GM18858 (cell line): Measurements from ENCODE around the gene TST.

Experiments used
- ATAC-seq: cut with Tn5 transposase; IDR thresholded peaks from one replicate; pipeline ENCODE4 v1.9.1; 2021; ENCODE audit not compliant: unreplicated experiment

The TST gene

DNA sequence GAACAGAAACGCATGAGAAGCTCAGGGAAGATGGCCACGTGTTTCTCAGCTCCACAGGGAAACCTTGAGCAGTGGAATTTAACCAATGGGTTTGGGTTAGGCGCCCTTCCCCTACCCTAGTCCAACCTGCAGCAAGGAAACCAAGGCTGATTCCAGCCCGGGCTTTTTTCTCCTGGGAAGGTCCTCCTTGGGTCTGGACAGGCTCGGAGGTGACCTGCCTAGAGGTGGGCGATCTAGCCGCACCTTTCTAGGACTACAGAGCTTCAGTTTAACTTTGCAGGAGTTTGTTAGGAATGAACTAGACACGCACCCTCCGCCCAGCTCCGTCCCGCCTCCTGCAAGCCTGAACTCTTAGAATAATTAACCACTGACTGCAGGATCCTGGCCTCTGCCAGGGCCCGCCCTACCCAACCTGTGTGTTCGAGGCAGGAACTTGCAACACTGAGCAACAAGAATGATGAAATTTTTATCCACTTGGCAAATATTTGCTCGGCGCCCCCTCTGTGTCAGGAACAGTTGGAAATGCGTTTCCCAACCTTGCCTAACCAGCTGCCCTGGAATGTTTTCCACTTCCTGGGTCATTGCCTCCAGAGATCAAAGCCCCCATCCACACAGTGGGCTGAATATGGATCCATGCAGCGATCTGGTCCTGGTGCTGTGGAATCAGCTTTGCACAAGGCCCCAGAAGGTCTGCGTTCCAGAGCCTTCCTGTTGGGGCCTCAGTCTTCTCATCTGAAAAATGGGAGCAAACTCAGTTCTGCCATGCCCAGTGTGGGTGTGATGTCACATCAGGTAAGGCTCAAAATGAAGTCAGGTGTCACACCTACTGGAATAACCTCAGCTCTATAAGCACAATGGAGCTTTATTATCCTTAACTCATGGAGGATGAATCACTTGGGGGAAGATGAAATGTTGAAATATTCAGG, 13.6 kb upstream of the TST start:
- ATAC-seq, result no peak

GRCh38 chr22:37032134-37032534, 12.9 kb upstream of the TST start:
- ATAC-seq, result no peak

DNA sequence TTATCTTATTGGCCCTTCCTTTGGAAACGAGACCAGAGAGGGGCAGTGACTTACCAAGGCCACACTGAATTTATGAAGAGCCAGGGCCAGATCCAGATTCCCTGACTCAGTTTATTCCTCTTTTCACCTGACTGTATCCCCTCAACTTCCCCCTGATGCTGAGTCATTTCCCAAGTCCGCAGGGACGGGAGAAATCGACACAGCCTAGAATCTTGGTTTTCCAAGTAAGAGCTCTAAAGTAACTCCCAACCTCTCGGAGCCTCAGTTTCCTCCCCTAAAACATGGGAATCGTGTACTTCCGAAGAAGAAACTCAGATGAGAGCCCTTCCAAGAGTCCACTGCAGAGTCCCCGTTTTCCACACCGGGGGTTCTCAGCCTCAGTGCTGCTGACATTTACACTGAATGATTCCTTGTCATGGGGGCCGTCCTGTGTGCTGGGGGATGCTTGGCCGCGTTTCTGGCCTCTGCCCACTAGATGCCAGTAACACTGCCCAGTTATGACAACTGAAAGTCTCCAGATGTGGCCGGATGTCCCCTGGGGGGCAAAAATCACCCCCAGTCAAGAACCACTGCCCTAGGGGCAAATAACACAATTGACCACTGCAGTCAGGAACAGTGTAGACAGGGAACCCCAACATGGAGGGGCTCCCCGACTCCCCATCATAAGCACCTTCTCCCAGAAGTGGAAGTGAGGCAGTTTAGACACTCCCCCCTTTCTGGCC, 11.5 kb upstream of the TST start:
- ATAC-seq, result no peak

GRCh38 chr22:37028692-37029674, 9.7 kb upstream of the TST start:
- no peak for ATAC-seq

DNA sequence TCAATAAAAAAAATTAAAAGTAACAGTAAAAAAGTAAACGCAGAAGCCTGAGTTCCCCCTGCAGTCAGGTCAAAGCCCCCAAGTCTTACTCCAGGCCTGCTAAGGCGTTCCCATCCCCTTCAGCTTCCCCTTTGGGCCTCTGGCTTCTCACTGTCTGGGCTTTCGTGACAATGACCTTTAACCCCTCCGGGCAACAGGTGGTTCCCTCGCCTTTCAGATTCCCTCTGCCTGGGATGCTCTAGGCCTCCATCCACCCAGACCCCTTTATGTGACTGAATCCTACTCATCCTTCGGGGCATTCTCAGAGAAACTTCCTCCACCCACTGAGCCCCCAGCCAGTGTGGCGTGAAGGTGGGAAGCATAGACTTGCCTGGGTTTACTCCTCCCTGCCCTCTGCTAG, 8.3 kb upstream of the TST start:
- no peak for ATAC-seq

DNA sequence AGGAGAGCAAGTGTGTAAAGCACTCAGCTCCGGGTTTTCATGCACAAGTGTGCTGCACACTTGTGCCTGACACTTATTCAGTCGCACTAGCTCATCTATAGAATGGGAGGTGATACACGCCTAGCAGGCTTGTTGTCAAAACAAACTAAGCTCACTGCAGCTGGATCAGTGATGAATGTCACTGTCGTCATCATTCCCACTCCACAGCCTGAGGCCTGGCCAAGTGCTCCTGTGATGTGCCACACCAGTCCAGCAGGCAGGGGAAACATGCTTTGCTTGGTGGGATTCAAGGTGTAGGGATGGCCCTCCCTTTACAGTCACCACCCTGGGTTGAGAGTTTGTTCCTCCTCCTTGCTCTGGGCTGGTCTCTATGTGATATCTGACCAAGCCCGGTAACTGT, 7.1 kb upstream of the TST start:
- ATAC-seq, result no peak

GRCh38 chr22:37025500-37026070, 6.3 kb upstream of the TST start:
- ATAC-seq, result no peak

DNA sequence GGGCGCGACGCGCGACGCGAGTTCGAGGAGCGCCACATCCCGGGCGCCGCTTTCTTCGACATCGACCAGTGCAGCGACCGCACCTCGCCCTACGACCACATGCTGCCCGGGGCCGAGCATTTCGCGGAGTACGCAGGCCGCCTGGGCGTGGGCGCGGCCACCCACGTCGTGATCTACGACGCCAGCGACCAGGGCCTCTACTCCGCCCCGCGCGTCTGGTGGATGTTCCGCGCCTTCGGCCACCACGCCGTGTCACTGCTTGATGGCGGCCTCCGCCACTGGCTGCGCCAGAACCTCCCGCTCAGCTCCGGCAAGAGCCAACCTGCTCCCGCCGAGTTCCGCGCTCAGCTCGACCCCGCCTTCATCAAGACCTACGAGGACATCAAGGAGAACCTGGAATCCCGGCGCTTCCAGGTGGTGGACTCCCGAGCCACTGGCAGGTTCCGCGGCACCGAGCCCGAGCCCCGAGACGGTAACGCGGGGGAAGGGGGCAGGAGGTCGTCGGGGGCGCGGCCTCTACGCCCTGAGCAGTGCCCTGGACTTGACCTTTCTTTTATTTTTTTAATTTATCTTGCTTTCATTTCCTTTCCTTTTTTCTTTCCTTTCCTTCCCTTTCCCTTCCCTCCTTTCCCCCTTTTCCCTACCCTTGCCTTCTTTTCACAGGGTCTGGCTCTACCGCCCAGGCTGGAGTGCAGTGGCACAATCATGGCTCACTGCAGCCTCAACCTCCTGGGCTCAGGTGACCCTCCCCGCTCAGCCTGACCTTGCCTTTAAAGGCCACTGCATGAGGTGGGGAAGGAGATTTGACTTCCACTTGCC, 5.3 kb upstream of the TST start:
- no peak for ATAC-seq

DNA sequence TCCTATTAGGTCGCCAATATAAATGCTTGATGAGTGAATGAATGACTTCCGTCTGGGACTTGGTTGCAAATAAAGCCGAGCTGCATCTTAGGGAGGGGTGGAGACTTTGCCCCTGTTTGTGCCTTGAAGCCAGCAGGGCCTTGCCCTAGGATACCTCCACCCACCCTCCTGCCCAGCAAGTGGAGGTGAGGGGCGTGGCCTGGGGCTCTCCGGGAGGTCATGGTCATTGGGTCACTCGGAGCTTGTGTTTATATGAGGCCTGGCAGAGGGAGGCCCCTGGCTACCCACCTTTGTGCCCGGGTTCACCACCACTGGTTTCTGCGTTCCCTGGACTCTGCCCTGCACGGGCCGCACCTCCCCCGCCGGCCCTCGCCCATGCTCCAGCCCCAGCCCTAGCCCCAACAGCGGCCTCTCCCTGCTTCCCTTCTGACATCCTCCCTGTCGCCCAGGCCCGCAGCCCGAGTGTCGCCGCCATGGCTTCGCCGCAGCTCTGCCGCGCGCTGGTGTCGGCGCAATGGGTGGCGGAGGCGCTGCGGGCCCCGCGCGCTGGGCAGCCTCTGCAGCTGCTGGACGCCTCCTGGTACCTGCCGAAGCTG, 4.6 kb upstream of the TST start:
- no peak for ATAC-seq

DNA sequence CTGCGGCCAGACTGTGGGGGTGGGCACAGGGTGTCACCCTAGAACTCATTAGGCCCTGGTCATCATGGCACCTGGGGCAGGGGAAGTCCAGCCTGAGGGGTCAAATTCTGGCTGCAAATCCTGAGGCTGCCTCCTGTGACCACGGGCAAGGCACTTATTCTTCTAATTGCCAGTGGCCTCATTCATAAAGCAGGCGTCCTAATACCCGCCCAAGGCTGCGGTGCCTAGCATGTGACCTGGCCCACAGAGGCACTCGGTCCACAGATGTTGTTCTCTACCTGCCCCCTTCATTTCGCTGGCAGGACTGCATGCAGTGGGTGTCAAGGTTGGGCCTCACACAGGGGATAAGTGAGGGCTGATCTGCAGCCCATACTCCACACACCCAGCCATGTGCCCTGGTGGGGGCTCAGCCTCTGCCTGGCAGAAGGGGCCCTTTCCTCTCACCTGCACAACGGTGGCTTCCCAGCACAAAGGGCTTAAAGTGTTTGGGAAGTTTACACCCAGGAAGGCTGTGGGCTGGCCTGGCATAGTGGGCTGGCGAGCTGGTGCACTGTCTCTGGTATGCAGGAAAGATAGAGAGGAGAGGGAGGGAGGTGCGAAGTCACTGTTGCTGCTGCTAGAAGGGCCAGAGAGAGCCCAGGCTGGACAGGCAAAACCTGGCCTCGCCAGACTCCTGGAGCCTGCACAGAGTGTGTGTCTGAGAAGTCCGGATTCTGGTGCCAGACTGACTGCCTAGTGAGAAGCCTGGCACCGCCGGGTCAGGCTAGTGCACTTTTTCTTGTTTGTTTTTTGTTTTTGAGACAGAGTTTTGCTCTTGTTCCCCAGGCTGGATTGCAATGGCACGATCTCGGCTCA, 3.5 kb upstream of the TST start:
- no peak for ATAC-seq

GRCh38 chr22:37021710-37022482, 2.6 kb upstream of the TST start:
- ATAC-seq, result no peak

DNA sequence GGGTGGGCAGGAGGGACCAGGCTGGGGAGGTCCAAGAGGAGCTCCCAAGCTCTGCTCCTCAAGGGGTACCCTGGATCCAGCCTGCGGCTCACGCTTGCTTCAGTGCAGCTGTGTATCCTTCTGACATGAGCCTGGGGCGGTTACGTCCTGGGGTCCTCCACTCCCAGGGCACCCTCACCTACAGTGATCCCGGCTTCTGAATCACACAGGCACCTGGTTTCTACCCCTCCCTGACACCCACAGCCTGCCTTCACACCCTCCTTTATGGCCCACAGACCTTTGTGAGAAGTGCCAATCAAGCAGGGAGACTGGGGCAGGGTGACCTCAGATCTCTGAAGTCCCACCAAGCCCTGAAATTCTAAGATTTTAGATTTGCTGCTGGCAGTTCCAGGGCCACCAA, 1.8 kb upstream of the TST start:
- no peak for ATAC-seq

DNA sequence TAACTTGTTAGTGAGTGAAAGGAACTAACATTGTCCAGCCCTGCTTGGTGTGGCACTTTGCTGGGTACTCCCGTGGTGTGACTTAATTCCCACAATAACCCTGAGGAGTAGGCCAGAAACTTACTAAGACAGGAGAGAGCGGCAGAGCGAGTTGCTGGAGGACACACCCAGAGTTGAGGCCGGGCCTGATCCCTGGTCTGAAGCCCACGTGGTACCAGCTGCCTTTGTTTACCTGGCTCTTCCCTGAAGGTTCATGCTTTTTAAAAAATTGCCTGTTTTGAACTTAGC, 889 bp upstream of the TST start:
- ATAC-seq, result no peak

DNA sequence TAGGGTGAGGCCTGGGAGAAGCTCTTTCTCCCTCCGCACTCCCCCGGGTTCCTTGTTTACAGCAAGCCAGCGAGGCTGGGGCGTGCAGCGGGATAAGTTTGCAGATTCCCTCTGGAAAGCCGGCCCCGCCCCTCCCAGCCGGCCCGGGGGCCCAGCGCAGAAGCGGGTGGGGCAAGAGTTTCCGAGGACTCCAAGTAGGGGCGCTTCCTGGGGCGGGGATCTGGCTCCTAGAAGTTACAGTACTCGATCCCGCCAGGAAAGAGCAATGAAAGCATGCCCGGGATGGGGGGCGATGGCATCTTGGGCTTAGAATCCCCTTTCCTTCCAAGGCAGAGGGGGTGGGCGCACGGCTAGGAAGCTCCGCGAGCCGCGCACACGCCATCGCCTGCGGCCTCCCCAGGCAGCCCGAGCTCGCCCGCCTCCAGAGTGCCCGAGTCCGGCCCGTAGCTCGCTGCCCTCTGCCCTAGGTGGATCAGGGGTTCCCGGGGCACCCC, 385 bp downstream of the TST start:
- ATAC-seq, result no peak

DNA sequence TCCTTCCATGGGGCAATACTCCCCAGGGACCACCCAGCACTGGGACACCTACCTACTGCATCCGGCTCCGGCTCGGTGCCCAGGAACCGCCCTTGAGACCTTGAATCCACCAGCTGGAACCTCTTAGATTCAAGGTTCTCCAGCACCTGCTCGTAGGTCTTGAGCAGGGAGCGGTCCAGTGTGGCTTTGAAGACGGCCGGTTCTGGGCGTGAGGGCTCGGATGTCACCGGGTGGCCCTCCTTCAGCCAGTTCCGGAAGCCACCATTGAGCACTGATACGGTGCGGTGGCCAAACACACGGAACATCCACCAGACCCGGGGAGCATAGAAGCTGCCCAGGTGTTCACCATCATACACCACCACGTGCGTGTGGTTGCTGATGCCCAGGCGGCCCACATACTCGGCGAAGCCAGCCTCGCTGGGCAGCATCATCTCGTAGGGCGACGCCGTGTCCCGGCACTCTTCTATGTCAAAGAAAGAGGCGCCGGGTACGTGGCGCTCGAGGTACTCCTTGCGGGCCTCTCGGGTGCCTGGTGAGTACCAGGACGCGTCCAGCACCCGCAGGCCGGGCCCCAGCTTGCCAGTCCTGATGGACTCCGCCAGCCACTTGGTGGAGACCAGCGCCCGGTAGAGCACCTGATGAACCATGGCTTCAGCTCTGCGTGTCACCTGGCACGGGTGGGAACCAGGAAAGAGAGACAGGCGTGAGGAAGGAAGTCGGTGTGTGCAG, 997 bp downstream of the TST start:
- ATAC-seq, result no peak

GRCh38 chr22:37017356-37017755, 1.9 kb downstream of the TST start:
- no peak for ATAC-seq
